ENCODE data around the gene HIKESHI.

DNA sequence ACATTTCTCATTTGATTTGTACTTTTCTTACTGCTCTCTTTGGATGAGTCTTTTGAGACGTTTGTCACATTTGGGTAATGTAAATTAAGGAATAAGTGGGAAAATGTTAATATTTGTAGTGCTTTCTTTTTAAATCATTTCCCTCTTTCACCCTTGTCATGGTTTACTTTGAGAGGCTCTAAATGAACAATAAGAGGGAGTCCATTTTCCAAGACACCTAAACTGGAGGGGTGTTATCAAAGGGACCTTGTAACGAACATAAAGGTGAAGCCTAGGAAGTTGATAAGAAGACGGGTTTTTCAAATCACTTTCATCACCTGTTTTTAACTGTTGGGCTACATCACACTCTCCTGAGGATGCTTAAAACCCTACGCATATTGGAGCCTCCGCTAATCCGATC, 45.4 kb upstream of the HIKESHI start:
- TF ChIP-seq, protein P1, sequence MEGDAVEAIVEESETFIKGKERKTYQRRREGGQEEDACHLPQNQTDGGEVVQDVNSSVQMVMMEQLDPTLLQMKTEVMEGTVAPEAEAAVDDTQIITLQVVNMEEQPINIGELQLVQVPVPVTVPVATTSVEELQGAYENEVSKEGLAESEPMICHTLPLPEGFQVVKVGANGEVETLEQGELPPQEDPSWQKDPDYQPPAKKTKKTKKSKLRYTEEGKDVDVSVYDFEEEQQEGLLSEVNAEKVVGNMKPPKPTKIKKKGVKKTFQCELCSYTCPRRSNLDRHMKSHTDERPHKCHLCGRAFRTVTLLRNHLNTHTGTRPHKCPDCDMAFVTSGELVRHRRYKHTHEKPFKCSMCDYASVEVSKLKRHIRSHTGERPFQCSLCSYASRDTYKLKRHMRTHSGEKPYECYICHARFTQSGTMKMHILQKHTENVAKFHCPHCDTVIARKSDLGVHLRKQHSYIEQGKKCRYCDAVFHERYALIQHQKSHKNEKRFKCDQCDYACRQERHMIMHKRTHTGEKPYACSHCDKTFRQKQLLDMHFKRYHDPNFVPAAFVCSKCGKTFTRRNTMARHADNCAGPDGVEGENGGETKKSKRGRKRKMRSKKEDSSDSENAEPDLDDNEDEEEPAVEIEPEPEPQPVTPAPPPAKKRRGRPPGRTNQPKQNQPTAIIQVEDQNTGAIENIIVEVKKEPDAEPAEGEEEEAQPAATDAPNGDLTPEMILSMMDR (IDR thresholded peaks at IDR 0.05): no peak
- no peak for TF ChIP-seq POLR2AphosphoS5 (IDR thresholded peaks at IDR 0.05)

Data from transverse colon (tissue), 4 donors.